Stimulated activated CD4-positive, alpha-beta T cell treated with anti-CD3 and anti-CD28 coated beads, Interleukin-1b, Interleukin-23, amount 100 ng/mL, for 4 hours (primary cell): ENCODE results near the gene DHCR7.

Source experiments
- DNase-seq, 2 donors: peaks; one replicate each; pipeline ENCODE4 v3.0.0-alpha.2; 2020; ENCODE audit warnings: low read depth in 2 of 2

DHCR7 gene

DNA sequence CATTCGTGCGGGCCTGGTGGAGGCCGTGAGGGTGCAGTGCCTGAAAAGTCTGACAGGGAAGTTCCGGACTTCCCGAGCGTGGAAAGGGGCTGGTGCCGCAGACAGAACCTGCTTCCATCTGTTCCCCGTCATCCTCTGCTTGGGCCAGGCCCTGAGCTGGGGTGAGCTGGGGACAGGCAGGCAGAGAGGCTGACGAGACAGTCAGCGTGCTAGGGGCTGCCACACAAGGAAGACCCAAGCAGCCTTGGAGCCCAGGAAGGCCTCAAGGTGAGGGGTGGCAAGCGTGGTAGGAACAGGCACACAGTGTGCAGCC lies 30.3 kb upstream of the DHCR7 start:
- DNase-seq: no peak

DNA sequence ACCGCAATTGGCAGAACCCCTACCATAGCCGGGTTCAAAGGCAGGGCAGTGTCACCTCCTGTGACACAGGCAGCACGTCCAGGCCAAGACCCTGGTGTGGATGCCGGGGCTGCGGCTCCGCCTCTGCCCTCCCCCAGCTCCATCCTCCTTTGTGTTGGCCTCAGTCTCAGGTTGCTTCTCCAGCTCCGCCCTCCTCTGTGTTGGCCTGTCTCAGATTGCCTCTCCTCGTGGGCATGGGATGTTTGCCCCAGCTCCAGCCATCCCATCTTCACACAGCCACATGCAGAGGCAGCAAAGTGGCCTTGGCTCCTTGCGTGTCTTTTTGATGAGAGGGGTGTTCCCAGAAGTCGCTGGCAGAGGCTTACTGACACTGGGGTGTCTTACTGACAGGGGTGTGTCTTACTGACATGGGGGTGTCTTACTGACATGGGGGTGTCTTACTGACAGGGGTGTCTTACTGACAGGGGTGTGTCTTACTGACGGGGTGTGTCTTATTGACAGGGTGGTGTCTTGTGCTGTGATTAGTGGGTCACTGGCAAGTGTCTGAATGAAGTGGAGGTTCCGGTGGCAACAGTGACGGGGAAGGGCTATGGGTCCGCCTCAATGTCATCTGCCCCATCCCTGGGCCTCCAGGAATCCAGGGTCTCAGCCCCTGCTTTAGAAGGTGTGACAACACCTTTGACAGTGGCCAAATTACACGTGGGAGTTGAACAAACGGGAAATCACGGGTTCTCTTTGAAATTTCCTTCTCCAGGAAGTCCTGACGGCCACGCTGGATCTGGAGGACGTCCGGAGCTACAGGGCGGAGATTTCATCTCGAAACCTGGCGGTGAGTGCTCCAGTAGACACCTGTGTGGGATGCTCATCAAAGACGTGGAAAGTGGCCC lies 29.7 kb upstream of the DHCR7 start:
- DNase-seq: no peak

DNA sequence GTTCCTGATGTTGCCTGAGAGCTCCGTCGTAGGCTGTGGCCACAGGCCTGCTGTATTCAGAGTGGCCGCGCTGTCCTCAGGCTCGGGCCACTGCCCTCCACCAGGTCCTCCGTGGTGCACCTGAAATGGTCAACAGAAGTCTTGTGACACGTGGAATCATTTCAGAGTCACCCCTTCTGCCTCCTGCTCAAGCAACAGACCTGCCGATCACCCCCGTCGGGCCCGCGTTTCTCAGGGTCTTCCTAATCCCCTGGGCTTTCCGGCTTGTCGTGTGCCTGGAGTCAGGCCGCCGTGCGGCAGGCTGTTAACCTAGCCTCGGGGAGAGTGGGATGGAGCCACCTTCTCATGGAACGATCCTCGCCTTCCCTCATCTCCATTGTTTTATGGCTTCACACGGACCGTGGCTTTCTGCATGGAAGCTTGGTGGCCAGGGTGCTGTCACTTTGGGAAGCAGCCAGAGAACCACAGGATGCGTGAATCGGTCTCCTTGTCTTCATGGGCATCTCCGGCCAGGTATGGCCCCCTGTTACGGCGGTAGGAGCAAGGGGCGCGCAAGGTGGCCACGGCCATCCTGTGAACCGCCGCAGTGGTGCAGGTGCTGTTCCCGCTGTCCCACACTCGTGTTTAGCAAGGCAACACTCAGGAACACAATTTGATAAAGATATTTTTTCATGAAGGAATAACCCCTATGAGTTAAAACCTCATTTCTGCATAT lies 28.9 kb upstream of the DHCR7 start:
- DNase-seq: no peak

DNA sequence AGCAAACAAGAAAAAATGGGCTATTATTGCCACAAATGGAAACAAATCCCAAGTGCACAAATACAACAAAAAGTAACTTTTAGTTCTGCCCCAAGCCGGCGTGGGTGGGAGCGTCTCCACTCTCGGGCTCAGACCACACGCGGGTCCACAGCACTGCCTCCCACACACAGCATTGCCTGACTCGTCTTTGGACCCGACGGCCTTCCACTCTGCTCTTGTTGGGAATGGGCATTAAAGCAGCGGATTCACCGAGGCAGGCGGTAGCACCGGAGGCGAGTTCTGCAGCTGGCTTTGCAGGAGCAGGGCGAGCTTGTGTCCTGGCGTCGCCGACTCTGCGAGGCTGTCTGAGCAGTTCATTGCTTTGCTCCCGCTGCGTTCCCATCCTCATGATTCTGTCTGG lies 27.8 kb upstream of the DHCR7 start:
- no peak for DNase-seq

DNA sequence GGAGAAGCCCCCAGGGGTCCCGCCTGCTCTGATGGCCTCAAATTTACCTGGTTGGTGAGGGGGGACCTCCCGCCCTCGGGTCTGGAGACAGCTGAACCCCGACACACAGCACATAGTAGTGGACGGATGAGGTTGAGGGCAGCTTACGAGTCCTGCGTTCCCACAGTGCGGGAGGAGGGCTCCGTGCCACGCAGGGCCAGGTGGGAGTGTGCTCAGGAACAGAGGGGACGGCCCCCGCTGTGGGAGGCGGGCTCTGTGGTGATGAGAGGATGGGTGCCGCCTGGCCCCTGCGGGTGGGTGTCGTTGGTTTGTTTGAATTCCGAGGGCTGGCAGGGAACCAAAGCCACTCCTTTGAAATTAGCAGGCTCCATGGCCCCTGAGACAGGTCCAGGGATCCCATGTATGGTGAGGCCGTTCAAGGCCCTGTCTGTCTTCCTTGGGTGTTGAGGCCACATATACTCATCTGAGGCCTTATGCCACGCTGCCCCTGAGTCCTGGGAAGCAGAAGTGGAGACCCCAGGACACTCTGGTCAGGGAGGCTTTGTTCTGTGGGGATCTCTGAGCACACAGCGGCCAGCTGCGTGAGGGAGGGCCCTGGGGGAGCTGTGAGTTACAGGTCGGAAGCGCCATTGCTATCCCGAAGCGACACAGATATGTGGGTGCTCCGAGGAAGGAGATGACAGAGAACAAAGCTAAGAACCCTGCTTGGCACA lies 26.7 kb upstream of the DHCR7 start:
- DNase-seq: no peak

DNA sequence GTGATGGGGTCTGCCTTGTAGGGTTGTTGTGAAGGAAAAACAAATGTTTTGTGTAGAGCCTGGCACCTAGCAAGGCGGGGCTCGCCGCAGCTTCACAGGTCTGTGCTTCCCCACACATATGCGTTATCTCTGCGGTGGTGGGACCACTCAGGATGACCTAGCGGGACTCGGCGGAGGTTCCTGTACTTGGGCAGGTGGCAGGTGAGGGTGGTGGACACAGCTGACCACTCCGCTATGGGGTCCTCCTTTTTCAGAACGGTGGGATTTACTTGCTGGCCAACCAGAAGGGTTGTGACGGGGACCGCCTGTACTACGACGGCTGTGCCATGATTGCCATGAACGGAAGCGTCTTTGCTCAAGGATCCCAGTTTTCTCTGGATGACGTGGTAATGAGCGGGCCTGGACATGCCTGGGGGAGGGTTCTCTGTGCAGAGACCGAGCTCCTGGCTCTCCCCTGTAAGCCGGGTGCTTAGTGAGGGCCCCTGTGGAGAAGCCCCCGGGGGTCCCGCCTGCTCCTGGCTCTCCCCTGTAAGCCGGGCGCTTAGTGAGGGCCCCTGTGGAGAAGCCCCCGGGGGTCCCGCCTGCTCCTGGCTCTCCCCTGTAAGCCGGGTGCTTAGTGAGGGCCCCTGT lies 26.1 kb upstream of the DHCR7 start:
- DNase-seq: no peak

DNA sequence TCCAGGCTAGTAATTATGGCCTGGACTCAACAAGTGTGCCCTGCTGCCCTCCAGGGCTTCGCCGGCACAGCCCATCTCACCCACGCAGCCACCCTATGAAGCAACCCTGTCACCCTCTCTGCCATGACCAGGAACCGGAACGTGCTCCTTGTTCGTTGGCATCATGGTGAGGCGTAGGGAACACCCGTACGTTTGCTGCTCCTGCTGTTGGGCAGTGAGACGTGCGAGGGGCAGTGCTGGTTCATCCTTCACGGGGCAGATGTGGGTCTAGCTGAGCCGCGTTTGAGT lies 25.5 kb upstream of the DHCR7 start:
- no peak for DNase-seq

DNA sequence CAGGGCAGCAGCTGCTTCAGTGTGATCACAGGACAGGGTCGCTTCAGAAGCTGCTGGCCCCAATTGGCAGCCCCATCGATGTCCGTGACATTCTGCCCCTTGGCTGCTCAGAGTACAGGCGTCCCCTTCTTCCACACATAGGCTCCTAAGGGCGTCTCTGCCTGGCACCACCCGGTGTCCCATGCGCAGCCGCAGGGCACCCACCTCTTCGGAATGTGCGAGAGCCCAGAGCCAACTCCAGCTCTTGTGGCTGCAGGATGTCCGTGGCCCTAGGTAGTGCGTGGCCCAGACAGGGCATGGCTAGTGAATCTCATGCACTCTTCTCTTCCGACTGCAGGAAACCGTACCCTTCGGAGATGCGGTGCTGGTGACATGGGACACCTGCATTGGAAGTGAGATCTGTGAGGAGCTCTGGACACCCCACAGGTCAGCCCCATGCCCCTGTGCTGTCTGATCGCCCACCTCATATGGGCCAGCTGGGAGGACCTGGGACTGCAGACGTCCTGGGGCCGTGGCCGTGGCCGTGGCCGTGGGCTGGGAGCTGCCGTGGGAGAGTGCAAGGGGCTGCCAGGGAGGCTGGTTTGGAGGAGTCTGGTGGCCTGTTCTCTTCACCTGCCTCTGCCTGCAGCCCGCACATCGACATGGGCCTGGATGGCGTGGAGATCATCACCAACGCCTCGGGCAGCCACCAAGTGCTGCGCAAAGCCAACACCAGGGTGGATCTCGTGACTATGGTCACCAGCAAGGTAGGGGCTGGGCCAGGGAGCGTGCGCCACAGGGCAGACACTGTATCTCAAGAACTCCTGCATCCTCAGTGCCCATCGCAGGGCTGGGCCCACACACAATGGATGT lies 25.0 kb upstream of the DHCR7 start:
- no peak for DNase-seq

DNA sequence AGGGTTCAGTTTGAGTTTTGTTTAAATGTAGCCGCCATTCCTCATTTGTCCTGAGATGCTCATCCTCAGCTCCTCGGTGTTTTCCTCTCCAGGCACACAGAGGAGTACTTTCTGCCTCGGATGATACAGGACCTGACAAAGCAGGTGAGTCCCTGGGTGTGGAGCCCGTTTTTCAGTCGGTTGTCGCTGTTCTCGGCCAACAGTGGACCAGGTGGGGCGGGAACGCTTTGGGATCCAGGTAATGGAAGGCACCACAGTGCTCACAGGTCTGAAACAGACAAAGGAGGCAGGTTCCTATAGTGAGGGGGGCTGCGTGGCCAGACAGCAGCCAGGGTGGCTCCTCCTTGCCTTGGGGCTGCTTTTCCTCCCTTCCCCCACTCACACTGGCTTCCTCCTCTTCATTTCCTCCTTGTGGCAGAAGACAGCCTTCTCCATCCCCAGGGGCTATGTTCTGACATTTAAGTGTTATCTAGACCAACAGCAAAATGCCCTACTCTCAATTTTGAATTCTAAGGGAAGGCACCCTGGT lies 24.2 kb upstream of the DHCR7 start:
- DNase-seq: no peak

DNA sequence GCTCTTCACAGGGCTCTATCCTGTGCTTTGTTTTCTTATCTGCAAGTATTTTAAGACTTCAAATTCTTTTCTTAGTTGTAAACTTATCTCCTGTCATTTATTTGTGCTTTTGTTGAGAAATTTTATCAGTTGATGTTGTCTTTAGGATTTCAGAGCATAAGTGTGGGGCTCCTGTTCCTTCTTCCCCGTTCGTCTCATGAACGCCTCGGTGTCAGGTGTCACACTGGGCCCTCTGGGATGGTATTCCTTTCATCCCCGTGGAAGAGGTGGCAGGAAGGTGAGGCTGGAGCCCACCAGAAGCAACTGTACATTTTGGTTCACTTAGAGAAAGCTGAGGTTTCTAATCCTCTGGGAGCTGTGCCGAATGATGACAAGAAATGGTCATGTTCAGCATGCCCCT lies 22.8 kb upstream of the DHCR7 start:
- DNase-seq: no peak

DNA sequence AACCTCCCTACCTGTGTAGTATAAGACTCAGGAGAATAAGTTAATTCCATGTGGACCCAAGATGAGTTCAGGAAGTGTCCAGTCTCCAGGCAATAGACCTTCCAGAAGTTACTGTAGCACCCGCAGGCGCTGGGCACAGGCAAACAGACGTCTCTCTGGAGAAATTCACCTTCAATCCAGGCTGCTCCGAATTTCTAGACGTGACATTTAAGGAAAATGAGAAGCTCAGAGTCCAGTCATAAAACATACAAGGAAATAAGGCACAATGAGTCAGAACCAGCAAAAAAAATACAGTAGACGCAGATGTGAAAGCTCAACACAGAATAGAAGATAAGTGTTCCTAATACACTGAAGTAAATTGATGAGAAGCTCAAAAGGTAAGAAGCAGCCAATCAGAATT lies 19.0 kb upstream of the DHCR7 start:
- no peak for DNase-seq

DNA sequence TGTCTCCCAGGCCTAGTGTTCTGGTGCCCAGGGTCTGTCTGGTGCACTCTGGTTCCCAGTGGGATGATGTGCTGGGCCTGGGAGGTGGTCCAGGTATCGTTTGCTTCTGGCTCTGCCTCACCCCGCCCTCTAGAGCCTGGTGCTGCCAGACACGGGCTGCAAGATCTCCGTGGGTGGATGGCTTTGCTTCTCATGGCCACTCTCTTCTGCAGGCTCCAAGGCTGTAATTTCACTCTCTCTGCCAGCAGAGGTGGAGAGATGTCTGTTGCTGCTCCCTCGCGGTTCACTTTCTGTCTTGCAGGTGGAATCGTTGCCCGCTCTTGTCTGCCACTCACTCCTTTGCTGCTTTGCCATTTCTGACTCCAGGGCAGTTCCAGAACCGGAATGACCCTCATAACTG lies 18.2 kb upstream of the DHCR7 start:
- no peak for DNase-seq

DNA sequence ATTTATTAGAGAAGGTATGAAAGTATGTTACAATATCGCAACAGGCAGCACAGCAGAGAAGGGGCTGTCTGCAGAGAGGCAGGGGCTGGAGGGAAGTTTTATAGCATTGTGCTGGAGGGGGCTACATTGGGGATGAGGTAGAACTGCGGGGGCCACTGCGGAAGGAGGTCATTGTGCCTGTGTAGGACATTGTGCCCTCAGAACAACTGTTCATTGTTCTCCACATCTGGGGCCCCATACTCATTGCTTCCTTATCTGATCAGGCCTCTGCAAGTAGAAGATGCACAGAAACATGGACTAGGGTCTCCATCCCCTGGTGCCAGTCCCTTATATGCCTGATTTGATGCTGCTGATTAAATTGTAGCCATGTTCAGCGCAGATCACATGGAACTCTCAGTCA lies 16.9 kb upstream of the DHCR7 start:
- DNase-seq: no peak

DNA sequence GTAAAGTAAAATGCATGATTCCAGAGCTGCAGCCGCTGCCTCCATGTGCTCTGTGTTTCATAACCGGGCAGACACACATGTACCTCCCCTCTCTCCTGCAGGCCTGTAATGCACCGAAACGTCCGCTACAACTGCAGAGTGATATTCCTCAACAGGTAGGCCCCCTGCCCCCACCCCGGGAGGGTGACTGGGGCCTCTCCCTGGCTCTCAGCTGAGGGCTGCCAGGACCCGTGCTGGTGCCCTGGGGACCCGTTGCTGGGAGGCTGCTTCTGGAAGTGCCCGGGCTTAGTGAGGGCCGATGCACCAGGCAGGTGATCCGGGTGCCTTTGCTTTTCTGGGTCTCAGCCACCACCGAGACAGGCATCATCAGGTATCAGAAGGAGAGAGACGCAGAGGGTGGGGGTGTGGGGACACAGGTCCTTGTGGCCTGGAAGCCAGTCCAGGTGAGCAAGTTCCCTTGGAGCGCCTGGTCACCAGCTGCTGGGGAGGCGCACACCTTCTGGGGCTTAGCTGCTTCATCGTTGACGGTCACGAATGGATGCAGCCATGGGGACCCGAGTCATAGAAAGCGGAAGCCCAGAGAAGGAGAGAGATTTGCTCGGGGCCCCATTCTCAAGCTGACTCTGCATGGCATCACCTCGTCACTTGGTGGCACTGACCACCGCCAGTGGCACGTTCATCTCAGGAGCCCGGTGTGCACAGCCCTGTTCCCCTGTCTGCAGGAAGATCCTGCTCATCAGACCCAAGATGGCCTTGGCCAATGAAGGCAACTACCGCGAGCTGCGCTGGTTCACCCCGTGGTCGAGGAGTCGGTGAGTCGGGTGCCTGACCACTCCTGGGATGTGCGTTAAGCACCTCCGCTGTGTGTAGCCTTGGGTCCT lies 15.4 kb upstream of the DHCR7 start:
- no peak for DNase-seq

DNA sequence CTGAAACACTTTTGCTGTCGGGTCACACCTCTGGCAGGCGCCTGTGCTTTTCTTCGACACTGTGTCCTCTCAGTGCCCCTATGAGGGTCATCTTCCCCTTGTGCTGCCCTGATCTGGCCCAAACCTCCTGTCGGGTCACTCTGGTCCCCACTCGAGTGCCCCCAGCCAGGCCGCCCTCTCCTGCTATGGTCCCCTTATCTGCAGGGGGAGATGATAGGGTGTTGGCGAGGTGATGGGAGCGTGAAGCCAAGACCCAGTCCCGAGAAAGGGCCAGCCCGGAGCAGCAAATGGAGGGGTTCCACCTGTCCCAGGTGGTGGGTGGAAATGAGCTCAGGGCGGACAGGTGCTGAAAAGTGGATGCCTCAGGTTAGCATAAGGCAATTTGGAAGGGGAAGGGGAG lies 14.5 kb upstream of the DHCR7 start:
- no peak for DNase-seq

DNA sequence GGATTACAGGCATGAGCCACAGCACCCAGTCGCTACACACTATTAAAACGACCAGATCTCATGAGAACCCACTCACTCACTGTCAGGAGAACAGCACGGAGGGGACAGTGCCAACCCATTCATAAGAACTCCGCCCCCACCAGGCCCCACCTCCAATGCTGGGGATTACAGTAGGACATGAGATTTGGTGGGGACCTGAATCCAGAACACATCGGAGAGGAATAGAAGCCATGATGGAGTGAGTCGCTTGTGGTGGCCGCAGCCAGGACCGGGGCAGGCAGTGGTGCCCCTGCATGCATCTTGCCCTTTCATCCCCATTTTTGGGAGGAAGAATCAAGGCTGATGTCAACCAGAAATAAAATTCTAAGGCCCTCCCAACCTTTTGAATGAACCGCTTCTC lies 13.5 kb upstream of the DHCR7 start:
- no peak for DNase-seq

DNA sequence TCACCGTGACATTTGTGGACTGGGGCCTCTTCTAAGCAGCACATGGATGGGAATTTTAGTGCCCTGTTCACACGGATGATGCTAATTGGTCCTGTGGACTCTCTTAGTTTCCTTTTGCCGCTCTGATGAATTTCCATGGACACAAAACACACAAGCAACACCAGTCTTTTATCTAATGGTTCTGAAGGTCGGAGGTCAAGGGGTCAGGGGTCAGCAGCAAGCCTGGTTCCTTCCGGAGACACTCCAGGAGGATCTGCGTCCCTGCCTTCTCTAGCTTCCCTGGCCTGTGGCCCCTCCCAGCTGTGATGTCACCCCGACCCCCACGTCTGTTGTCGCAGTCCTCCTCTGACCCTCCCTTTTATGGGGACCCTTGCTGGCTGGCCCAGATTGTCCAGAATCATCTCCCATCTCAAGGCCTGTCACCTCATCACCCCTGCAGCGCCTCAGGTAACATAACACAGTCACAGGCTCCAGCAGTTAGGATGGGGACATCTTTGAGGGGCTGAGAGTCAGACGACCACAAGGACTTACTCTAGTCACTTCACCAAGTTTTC lies 11.7 kb upstream of the DHCR7 start:
- no peak for DNase-seq

DNA sequence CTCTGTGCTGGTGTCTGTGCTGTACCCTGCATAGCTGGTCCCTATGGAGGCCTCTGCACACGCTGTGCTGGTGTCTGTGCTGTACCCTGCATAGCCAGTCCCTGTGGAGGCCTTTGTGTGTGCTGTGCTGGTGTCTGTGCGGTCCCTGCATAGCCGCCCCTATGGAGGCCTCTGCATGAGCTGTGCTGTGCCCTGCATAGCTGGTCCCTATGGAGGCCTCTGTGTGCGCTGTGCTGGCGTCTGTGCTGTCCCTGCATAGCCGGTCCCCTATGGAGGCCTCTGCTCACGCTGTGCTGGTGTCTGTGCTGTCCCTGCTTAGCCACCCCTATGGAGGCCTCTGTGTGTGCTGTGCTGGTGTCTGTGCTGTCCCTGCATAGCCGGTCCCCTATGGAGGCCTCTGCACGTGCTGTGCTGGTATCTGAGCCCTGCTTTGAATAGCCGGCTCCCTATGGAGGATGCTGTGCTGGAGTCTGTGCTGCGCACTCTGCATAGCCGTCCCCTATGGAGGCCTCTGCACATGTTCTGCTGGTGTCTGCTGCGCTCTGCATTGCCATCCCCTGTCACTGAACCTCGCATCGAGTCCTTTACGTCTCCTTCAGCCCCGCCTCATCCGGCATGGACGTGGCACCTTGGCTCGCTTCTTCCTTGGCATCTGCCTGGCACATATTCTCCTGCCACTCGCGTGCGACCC lies 11.0 kb upstream of the DHCR7 start:
- no peak for DNase-seq
